SH-SY5Y (cell line): ENCODE results near the gene TMEM39A.

ENCODE experiments used
- GATA2 ChIP-seq: IDR thresholded peaks from 2 replicates; pipeline ENCODE4 v1.6.1; 2011; ENCODE audit warnings: mild to moderate bottlenecking, low read depth, low read length
- GATA3 ChIP-seq: IDR thresholded peaks from 2 replicates; pipeline ENCODE4 v1.6.1; 2011; ENCODE audit warnings: low read depth, mild to moderate bottlenecking, low read length, moderate library complexity

DNA sequence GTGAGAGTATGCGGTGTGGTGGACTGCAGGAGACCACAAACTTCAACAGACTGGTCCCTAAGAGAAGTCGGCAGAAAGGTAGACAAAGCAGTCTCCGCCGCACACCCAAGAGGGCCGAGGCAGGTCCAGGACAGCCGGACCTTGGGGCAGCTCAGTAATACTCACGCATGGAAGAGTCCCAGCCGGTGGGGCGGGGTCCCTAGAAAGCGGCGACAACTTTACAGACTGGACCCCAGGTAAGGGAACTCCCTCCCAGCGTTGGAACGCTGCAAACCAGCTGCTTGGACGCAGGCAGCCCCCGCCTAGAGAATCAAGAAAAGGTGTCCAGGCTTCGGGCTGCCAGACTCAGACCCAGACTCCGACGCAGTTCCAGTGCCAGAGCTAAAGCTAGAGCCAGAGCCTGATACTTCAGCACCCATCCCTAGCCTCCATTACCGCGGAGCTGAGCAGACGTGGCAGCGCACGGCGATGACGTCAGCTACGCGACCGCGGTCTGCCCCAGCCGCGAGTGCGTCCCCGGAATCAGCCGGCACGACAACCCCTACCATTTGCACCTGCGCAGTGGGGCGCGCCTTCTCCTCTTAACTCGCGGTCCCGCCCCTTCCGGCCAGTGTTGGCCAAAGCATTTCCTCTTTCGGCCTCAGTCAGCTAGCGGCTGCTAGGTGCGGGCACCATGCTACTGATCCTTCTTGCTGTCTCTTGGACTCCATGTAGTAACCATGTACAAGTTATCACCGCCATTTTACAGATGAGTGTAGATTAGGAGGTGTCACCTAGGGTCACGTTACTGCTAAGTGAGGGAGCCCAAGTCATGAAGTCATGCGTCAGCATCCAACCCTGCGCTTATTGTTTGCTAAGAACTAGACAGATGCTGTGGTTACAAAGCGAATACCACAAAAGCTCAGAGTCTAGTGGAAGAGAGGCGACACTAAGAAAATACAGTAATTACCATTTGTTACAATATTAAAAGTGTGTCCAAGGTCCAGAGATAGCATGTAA lies at the start of gene TMEM39A:
- TF ChIP-seq GATA2 (peak; percentile 3; the same call in 1 of the 2 replicates), GATA3 (no peak)
